ENCODE data around the gene LMO7. TPM values are rescaled to one million over a fixed set of nuclear protein-coding genes. Genes with fewer than 3 reads are reported as not detected.

Gene LMO7
- total and polyA plus RNA-seq, 2 of the 13 experiments (the other 11 are each of a cell fraction or from before 2014, with no cell fraction given), result 34.0 to 121 TPM

DNA sequence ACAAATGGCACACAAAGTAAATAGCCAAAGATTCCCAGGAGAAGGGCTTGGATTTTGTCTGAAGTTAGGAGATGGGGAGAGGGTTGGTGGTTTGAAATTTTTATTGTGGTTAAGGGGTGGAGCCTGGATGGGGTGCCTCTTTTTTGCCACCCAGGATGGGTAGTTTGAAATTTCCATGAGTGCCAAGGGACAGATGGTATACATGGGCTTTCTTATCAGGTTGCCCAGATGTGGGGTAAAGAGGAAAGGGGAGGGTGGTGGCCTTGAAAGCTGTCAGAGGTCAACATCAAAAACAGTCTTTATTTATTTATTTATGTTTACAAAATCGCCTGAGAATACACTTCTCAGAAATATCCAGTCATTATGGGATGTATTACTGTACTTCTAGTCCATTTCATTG lies 46.2 kb downstream of the LMO7 start:
- H3K27ac ChIP-seq (ENCODE audit: extremely low read length, insufficient read depth, low read length), result no peak overlapping the region
- DNase-seq (ENCODE audit: low spot score), result no peak
- H3K9me3 ChIP-seq (ENCODE audit: low read length), result no peaks in the 10 kb centered on the region
- intact Hi-C loops (cut with micrococcal nuclease; ENCODE audit: unreplicated experiment) (loop anchor here (5.0 kb wide), 1 partner anchor 145 kb away; no protein-coding TSS in a partner anchor), in situ Hi-C loops (cut with HindIII; ENCODE audit: extremely low pct_ligation_motif_present, low pct_unique_long_range_greater_than_20kb) (no loop called here)
- H3K4me1 ChIP-seq (ENCODE audit: insufficient read depth, low read length), result peaks cover 32% of the 10 kb centered on the region
- 28% methylated on average over 1 of the region's 1 CpG for WGBS (ENCODE audit: low lambda C conversion rate)
- POLR2A ChIA-PET, result no interaction called here
- H3K79me2 ChIP-seq (ENCODE audit: insufficient read depth, low read length), result no peaks in the 10 kb centered on the region
- H3K9ac ChIP-seq (ENCODE audit: insufficient read depth, low read depth, low read length), result no peak overlapping the region
- no peaks in the 10 kb centered on the region for H4K20me1 ChIP-seq (ENCODE audit: insufficient read depth, low read length)
- no peak overlapping the region for H3K4me2 ChIP-seq (ENCODE audit: low read depth, low read length)
- H3K27me3 ChIP-seq (ENCODE audit: control insufficient read depth in 1 of 2, insufficient read depth in 2 of 2, low read length in 2 of 2), result no peaks in the 10 kb centered on the region; a peak in 1 of 5 replicates
- no TSS peak for BruUV-seq (replicated peaks)
- no peak overlapping the region for H2AFZ ChIP-seq (ENCODE audit: low read length)
- no peak overlapping the region for H3K4me3 ChIP-seq (replicated peaks in 1 of 3; ENCODE audit: insufficient read depth in 1 of 3, low read depth in 2 of 3, low read length in 3 of 3)
- no peak for ATAC-seq
- H3K36me3 ChIP-seq (replicated peaks in 1 of 2; ENCODE audit: control insufficient read depth in 1 of 2, insufficient read depth in 2 of 2, low read length in 2 of 2), result no peaks in the 10 kb centered on the region
- CTCF ChIA-PET (ENCODE audit: low intra/inter-chr PET ratio, low total read pairs), result no interaction called here
- TF ChIP-seq TCF12 (IDR thresholded peaks at IDR 0.05), result no peak
- no peak for TF ChIP-seq TCF12 (CRISPR knock-in tag; IDR thresholded peaks at IDR 0.05)
- TF ChIP-seq, protein P1, sequence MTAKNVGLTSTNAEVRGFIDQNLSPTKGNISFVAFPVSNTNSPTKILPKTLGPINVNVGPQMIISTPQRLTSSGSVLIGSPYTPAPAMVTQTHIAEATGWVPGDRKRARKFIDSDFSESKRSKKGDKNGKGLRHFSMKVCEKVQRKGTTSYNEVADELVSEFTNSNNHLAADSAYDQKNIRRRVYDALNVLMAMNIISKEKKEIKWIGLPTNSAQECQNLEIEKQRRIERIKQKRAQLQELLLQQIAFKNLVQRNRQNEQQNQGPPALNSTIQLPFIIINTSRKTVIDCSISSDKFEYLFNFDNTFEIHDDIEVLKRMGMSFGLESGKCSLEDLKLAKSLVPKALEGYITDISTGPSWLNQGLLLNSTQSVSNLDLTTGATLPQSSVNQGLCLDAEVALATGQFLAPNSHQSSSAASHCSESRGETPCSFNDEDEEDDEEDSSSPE (CRISPR knock-in tag; IDR thresholded peaks at IDR 0.05), result no peak
- TF ChIP-seq ZSCAN29 (CRISPR knock-in tag; conservative IDR thresholded peaks at IDR 0.05), result no peak
- TF ChIP-seq RFX5 (IDR thresholded peaks at IDR 0.05; ENCODE audit: low read depth, low read length), result no peak
- TF ChIP-seq ATAD3A (CRISPR knock-in tag; IDR thresholded peaks at IDR 0.05), result no peak
- TF ChIP-seq, protein P2, sequence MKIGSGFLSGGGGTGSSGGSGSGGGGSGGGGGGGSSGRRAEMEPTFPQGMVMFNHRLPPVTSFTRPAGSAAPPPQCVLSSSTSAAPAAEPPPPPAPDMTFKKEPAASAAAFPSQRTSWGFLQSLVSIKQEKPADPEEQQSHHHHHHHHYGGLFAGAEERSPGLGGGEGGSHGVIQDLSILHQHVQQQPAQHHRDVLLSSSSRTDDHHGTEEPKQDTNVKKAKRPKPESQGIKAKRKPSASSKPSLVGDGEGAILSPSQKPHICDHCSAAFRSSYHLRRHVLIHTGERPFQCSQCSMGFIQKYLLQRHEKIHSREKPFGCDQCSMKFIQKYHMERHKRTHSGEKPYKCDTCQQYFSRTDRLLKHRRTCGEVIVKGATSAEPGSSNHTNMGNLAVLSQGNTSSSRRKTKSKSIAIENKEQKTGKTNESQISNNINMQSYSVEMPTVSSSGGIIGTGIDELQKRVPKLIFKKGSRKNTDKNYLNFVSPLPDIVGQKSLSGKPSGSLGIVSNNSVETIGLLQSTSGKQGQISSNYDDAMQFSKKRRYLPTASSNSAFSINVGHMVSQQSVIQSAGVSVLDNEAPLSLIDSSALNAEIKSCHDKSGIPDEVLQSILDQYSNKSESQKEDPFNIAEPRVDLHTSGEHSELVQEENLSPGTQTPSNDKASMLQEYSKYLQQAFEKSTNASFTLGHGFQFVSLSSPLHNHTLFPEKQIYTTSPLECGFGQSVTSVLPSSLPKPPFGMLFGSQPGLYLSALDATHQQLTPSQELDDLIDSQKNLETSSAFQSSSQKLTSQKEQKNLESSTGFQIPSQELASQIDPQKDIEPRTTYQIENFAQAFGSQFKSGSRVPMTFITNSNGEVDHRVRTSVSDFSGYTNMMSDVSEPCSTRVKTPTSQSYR (CRISPR knock-in tag; IDR thresholded peaks at IDR 0.05; ENCODE audit: borderline replicate concordance), result no peak
- TF ChIP-seq, protein P3, sequence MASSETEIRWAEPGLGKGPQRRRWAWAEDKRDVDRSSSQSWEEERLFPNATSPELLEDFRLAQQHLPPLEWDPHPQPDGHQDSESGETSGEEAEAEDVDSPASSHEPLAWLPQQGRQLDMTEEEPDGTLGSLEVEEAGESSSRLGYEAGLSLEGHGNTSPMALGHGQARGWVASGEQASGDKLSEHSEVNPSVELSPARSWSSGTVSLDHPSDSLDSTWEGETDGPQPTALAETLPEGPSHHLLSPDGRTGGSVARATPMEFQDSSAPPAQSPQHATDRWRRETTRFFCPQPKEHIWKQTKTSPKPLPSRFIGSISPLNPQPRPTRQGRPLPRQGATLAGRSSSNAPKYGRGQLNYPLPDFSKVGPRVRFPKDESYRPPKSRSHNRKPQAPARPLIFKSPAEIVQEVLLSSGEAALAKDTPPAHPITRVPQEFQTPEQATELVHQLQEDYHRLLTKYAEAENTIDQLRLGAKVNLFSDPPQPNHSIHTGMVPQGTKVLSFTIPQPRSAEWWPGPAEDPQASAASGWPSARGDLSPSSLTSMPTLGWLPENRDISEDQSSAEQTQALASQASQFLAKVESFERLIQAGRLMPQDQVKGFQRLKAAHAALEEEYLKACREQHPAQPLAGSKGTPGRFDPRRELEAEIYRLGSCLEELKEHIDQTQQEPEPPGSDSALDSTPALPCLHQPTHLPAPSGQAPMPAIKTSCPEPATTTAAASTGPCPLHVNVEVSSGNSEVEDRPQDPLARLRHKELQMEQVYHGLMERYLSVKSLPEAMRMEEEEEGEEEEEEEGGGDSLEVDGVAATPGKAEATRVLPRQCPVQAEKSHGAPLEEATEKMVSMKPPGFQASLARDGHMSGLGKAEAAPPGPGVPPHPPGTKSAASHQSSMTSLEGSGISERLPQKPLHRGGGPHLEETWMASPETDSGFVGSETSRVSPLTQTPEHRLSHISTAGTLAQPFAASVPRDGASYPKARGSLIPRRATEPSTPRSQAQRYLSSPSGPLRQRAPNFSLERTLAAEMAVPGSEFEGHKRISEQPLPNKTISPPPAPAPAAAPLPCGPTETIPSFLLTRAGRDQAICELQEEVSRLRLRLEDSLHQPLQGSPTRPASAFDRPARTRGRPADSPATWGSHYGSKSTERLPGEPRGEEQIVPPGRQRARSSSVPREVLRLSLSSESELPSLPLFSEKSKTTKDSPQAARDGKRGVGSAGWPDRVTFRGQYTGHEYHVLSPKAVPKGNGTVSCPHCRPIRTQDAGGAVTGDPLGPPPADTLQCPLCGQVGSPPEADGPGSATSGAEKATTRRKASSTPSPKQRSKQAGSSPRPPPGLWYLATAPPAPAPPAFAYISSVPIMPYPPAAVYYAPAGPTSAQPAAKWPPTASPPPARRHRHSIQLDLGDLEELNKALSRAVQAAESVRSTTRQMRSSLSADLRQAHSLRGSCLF (CRISPR knock-in tag; IDR thresholded peaks at IDR 0.05; ENCODE audit: borderline replicate concordance), result no peak
- TF ChIP-seq MED1 (CRISPR knock-in tag; IDR thresholded peaks at IDR 0.05), result no peak
- TF ChIP-seq ZNF615 (CRISPR knock-in tag; IDR thresholded peaks at IDR 0.05; ENCODE audit: borderline replicate concordance), result no peak
- TF ChIP-seq TAF1 (CRISPR knock-in tag; IDR thresholded peaks at IDR 0.05), result no peak
- TF ChIP-seq FIP1L1 (IDR thresholded peaks at IDR 0.05; ENCODE audit: borderline replicate concordance, insufficient read depth, low read depth, low read length), result no peak
- no peak for TF ChIP-seq KDM5B (CRISPR knock-in tag; IDR thresholded peaks at IDR 0.05; ENCODE audit: borderline replicate concordance)
- no peak for FAIRE-seq

Measured in HepG2 (cell line).